Measurements from ENCODE around the gene DEF6.
A peak's percentile ranks its signal among the peaks of the same experiment; 100 is the strongest.
"Not testable (repeated sequence)": the region's sequence is repeated elsewhere in the genome, so short reads cannot be mapped to it uniquely, and the experiment has no call there.

DEF6 gene

DNA sequence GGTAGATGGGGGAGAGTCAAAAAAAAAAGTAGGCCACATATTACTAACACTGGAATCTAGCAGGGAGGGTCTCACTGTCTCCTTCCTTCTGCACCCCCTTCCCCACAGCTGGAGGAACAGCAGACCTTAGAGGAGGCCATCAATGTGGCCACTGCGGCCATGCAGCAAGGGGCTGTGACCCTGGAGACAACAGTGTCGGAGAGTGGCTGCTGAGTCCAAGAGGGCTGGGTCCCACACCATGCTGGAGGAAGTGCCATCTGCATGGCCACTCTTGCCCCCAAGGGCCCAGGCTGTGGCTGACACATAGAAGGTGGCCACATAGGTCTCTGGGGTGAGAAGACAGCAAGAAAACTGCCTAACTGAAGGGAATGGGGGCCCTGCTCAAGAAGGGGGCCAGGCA lies 2.6 kb upstream of the DEF6 start:
- Mint-ChIP-seq H3K4me3 (no peak overlapping the region), H3K36me3 (ENCODE audit: low read depth) (peaks cover 22% of the 10 kb centered on the region), H3K27ac (no peak overlapping the region), H3K9me3 (no peaks in the 10 kb centered on the region), H3K4me1 (ENCODE audit: low read depth) (peaks cover 19% of the 10 kb centered on the region), H3K27me3 (no peaks in the 10 kb centered on the region)

DNA sequence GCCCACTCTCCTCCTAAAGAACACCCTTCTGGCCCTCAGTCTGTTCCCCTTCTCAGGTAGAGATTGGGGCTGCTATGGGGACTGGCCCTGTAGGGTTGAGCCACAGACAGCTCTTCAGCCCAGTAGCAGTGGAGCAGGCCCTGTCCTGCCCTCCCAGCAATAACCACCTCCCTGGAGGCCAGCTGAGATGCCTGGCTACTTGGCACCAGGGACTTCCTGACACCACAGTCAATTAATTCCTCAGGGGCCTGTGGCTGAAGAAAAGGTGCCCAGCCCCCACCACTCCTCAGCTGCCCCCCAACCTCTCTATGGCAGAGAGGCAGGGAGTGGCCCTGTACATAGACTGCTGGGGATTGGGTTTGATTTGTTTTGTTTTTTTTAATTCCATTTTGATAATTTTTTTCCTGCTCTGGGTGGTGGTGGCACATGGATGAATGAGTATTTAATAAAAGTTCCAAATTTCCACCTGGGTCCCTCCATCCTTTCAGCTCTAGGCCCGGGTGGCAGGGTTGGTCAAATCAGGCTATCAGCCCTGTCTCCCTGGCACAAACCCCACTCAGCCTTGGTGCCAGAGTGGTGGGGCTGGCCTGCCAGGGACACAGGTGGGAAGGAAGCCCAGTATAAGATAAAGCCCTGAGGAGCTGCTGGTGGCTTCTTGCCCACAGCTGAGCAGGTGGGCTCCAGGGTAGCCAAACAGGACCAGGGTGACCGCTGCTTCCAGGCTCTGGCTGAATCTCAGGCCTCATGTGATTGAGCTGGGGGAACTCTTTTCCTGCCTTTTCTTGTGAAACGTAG lies 1.9 kb upstream of the DEF6 start:
- Mint-ChIP-seq H3K9me3 (no peaks in the 10 kb centered on the region), H3K36me3 (ENCODE audit: low read depth) (peaks cover 25% of the 10 kb centered on the region), H3K27me3 (no peaks in the 10 kb centered on the region), H3K4me3 (no peak overlapping the region), H3K4me1 (ENCODE audit: low read depth) (peaks cover 26% of the 10 kb centered on the region), H3K27ac (no peak overlapping the region)

DNA sequence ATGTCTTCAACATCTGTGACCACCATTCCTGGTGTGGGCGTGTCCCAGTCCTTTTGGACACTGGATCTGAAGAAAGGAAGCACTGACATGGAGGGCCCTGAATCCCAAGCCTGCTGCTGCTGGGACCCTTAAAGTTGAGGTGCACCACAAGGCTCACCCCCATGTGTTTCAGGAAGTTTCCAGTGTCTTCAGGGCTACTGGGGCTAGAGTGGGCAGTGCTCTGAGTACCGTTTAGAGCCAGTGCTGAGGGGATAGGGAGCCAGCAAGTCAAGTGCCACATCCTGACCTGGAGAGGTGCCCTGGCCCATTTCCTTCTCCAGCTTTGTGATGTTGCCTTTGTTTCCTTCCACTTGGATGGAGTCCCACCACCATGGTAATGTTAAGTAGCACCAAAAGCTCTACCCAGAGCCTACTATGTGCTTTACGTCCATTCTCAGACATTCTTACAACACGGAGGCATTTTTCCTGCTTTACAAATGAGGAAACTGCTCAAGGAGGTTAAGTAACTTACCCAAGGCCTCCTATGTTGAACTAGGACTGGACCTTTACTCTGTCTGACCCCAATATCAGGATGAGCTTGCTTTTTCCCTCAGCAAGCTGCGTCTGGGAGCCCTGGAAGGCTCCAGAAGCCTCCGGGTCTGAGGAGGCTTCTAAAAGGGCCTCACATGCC lies 552 bp upstream of the DEF6 start:
- H3K27me3 Mint-ChIP-seq, result no peaks in the 10 kb centered on the region
- H3K4me3 Mint-ChIP-seq, result peak overlapping the region; percentile 92
- peak overlapping the region; percentile 97 for H3K27ac Mint-ChIP-seq
- H3K36me3 Mint-ChIP-seq (ENCODE audit: low read depth), result peaks cover 31% of the 10 kb centered on the region
- no peaks in the 10 kb centered on the region for H3K9me3 Mint-ChIP-seq
- peaks cover 40% of the 10 kb centered on the region for H3K4me1 Mint-ChIP-seq (ENCODE audit: low read depth)

DNA sequence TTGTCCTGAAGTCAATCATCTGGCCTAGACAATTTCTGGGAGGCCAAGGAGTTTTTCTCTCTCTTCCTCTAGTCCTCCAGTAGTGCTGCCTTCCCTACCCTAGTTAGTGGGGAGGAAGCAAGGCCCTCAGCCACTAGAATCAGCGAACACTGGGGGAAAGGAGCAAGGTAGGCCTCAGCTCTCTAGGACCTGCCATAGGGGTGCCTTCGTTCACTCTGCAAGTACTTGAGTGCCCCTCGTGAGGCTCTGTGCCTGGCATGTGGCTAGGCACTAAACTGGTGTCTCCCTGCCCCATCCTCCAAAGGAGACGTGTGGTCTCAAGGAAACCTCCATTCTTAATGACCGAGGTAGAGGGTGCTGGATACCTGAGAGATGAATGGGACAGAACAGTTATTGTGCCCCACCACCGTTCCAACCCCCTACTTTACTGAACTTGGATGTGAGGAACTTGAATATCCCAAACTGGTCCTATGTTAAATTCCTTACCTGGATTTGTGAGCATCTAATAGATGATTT lies 1.1 kb downstream of the DEF6 start:
- Mint-ChIP-seq H3K9me3 (no peaks in the 10 kb centered on the region), H3K36me3 (ENCODE audit: low read depth) (peaks cover 42% of the 10 kb centered on the region), H3K4me1 (ENCODE audit: low read depth) (peaks cover 56% of the 10 kb centered on the region), H3K4me3 (peak overlapping the region; percentile 92), H3K27me3 (no peaks in the 10 kb centered on the region), H3K27ac (peak overlapping the region; percentile 97)

DNA sequence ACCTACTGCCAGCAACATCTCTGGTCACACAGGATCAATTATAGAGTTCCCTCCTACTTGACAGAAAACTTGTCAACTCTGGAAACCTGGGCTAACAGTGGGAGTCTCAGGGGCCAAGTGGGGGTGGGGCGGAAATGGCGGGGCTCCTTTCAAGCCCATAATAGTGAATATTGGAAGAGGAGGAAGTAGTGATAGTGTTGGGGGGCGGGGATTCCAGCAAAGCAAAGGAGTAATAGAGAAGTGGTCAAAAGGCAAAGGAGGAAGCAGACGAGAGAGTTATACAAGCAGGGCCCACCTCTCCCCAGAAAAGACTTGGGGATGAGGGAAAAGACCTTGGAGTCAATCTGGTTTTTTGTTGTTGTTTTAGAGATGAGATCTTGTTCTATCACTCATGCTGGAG lies 2.1 kb downstream of the DEF6 start:
- H3K9me3 Mint-ChIP-seq, result no peaks in the 10 kb centered on the region
- H3K27me3 Mint-ChIP-seq, result no peaks in the 10 kb centered on the region
- peak overlapping the region; percentile 97 for H3K27ac Mint-ChIP-seq
- peak overlapping the region; percentile 92 for H3K4me3 Mint-ChIP-seq
- peaks cover 66% of the 10 kb centered on the region for H3K4me1 Mint-ChIP-seq (ENCODE audit: low read depth)
- peaks cover 42% of the 10 kb centered on the region for H3K36me3 Mint-ChIP-seq (ENCODE audit: low read depth)

DNA sequence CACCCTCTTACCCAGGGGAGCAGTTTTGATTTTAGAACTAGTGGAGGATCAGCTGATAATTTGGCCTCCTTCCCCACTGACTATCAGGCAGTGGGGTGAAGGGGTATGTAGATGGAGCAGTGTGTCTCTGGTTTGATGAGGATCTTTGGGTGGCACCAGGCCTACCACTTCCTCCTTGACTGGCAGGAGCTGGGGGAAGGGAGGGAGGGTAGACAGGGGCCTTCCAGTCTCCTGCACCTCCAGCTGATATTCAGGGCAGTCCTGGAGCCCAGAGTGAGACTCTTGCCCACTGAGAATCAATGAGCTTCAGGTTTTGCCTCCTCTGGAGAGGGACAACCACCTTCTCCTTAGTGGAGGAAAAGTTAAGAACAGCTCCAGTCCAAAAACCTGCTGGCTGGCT lies 3.2 kb downstream of the DEF6 start:
- Mint-ChIP-seq H3K36me3 (ENCODE audit: low read depth) (peaks cover 39% of the 10 kb centered on the region), H3K27ac (peak overlapping the region; percentile 97), H3K9me3 (no peaks in the 10 kb centered on the region), H3K4me3 (peak overlapping the region; percentile 92), H3K27me3 (no peaks in the 10 kb centered on the region), H3K4me1 (ENCODE audit: low read depth) (peaks cover 67% of the 10 kb centered on the region)

DNA sequence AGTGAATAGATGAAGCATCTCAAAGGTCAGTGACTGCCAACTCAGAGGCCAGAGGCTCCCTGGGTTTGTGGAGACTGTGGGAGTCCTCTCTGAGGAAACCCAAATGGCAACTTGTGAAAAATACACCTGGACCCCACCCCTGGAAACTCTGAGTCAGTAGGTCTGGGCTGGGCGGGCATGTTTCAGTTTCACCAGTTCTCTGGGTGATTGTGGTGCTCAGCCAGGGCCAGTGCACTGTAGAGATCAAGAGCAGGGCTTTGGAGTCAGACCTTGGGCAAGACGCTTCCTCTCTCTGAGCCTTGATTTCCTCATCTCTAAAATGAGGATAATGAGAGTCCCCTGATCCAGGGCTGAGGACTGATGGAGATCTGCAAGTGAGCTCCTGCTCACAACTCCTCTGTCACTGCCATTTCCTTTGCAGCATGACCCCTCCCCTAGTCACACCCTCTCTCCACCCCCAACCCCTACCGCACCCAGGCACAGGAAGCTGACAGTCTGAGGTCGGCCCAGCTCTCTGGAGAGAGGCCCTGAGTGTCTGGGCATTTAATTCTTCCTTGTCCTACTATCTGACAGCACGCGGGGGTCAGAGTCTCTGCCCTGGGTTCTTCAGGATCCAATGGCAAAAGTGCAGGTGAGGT lies 5.1 kb downstream of the DEF6 start:
- H3K4me1 Mint-ChIP-seq (ENCODE audit: low read depth), result peaks cover 77% of the 10 kb centered on the region
- peaks cover 52% of the 10 kb centered on the region for H3K36me3 Mint-ChIP-seq (ENCODE audit: low read depth)

DNA sequence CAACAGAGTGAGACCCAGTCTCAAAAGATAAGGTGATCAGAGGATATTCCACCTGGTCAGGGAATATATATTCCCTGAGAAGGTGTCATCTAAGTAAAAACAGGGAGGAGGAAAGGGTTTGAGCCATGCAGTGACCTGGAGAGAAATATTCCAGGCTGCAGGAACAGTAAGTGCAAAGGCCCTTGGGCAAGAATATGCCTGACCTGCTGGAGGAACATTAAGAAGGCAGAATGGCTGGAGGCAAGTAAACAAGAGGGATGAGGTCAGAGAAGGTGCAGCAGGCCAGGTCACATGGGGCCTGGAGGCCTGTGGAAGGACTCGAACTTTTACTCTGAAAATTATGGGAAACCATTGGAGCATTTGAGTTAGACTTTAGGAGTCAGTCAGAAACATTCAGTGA lies 6.7 kb downstream of the DEF6 start:
- H3K9me3 Mint-ChIP-seq, result no peaks in the 10 kb centered on the region
- H3K4me3 Mint-ChIP-seq, result peak overlapping the region; percentile 88
- peaks cover 62% of the 10 kb centered on the region for H3K36me3 Mint-ChIP-seq (ENCODE audit: low read depth)

More for the DNA sequence above, 5.1 kb downstream of the DEF6 start:
- Mint-ChIP-seq H3K9me3 (no peaks in the 10 kb centered on the region), H3K27ac (peak overlapping the region; percentile 97), H3K4me3 (peak overlapping the region; percentile 88), H3K27me3 (no peaks in the 10 kb centered on the region)

DNA sequence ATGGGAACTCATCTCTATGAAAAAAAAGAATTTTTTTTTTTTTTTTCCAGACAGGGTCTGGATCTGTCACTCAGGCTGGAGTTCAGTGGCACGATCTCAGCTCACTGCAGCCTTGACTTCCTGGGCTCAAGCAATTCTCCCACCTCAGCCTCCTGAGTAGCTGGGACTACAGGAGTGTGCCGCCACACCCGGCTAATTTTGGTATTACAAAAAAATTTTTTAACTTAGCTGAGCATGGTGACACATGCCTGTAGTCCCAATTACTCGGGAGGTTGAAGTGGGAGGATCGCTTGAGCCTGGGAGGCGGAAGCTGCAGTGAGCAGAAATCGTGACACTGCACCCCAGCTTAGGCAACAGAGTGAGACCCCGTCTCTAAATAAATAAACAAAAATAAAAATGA lies 7.5 kb downstream of the DEF6 start:
- Mint-ChIP-seq H3K9me3 (no peaks in the 10 kb centered on the region), H3K27ac (no peak overlapping the region), H3K4me3 (no peak overlapping the region), H3K4me1 (ENCODE audit: low read depth) (peaks cover 81% of the 10 kb centered on the region), H3K27me3 (no peaks in the 10 kb centered on the region), H3K36me3 (ENCODE audit: low read depth) (peaks cover 62% of the 10 kb centered on the region)

More for the DNA sequence above, 6.7 kb downstream of the DEF6 start:
- peaks cover 81% of the 10 kb centered on the region for H3K4me1 Mint-ChIP-seq (ENCODE audit: low read depth)
- H3K27me3 Mint-ChIP-seq, result no peaks in the 10 kb centered on the region
- peak overlapping the region; percentile 97 for H3K27ac Mint-ChIP-seq

DNA sequence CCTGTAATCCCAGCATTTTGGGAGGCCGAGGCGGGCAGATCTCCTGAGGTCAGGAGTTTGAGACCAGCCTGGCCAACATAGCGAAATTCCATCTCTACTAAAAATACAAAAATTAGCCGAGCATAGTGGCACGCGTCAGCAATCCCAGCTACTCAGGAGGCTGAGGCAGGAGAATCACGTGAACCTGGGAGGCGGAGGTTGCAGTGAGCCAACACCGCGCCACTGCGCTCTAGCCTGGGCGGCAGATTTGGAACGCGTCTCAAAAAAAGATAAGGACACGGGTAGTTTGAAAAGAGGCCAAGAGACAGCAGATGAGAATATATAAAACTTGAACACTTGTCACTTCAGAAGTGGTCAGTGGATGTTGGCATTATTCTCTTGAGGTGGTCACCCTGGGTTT lies 9.5 kb downstream of the DEF6 start:
- H3K9me3 Mint-ChIP-seq, H3K27me3 Mint-ChIP-seq, H3K4me3 Mint-ChIP-seq: not testable (repeated sequence)
- Mint-ChIP-seq H3K27ac (peak overlapping the region; percentile 1), H3K36me3 (ENCODE audit: low read depth) (peaks cover 70% of the 10 kb centered on the region), H3K4me1 (ENCODE audit: low read depth) (peaks cover 81% of the 10 kb centered on the region)

DNA sequence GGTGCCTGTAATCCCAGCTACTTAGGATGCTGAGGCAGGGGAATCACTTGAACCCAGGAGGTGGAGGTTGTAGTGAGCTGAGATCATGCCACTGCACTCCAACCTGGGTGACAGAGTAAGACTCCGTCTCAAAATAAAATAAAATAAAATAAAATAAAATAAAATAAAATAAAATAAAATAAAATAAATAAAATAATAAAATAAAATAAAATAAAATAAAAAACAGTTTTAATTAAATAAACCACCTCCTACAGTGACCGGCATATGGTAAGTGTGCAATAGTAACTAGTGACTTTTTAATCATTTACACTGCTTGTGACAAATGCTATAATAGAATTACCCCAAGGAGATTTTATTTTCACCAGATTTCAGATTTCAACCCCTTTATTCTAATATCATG lies 10.9 kb downstream of the DEF6 start:
- not testable (repeated sequence) for H3K9me3 Mint-ChIP-seq, H3K27me3 Mint-ChIP-seq, H3K4me3 Mint-ChIP-seq
- Mint-ChIP-seq H3K27ac (peak overlapping the region; percentile 46), H3K36me3 (ENCODE audit: low read depth) (peaks cover 74% of the 10 kb centered on the region), H3K4me1 (ENCODE audit: low read depth) (peaks cover 81% of the 10 kb centered on the region)

DNA sequence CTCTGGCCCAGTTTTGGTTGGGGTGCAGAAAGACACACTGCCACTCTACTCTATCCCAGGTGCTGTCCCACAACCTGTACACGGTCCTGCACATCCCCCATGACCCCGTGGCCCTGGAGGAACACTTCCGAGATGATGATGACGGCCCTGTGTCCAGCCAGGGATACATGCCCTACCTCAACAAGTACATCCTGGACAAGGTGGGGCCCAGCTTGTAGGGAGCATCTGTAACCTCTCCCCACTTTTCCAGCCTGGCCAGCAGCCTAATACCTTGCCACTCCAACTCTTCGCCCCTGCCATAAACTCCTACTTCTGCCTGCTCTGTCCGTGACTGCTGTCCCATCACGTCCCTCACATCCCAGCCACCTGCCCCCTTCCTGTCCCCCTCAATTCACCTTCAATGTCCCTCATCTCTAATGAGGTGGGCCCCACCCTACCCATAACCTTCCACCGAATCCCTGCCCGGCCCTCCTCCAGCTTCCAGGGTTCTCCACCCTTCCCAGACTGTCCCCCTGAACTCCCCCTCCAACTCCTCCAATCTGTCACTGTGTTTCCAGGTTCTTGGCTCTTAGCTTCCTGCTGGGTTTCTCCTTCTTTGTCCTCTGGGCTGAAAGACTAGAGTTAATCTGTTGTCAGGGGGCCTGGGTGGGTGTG lies 12.1 kb downstream of the DEF6 start:
- Mint-ChIP-seq H3K4me1 (ENCODE audit: low read depth) (peaks cover 81% of the 10 kb centered on the region), H3K9me3 (no peaks in the 10 kb centered on the region), H3K4me3 (peak overlapping the region; percentile 55), H3K27me3 (no peaks in the 10 kb centered on the region), H3K36me3 (ENCODE audit: low read depth) (peaks cover 77% of the 10 kb centered on the region), H3K27ac (peak overlapping the region; percentile 92)

DNA sequence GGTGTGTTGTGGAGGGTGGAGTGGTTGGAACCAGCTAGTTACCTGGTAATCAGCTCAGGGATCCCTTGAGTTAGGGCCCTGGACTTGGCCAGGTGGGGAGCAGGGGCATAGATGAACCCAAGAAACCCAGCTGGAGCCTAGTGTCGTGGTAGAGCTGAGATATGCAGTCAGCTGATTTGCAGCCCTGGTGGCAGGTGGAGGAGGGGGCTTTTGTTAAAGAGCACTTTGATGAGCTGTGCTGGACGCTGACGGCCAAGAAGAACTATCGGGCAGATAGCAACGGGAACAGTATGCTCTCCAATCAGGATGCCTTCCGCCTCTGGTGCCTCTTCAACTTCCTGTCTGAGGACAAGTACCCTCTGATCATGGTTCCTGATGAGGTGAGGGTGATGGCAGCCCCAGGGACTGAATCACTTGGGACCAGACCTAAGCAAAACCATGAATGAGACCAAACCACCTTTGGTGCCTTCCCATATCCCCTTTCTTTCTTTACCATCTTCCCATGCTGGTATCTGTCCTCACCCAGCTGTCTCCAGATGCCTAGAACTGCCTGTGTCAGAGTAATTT lies 12.7 kb downstream of the DEF6 start:
- Mint-ChIP-seq H3K27me3 (no peaks in the 10 kb centered on the region), H3K36me3 (ENCODE audit: low read depth) (peaks cover 82% of the 10 kb centered on the region), H3K4me3 (peak overlapping the region; percentile 55), H3K9me3 (no peaks in the 10 kb centered on the region), H3K27ac (peak overlapping the region; percentile 92), H3K4me1 (ENCODE audit: low read depth) (peaks cover 87% of the 10 kb centered on the region)

DNA sequence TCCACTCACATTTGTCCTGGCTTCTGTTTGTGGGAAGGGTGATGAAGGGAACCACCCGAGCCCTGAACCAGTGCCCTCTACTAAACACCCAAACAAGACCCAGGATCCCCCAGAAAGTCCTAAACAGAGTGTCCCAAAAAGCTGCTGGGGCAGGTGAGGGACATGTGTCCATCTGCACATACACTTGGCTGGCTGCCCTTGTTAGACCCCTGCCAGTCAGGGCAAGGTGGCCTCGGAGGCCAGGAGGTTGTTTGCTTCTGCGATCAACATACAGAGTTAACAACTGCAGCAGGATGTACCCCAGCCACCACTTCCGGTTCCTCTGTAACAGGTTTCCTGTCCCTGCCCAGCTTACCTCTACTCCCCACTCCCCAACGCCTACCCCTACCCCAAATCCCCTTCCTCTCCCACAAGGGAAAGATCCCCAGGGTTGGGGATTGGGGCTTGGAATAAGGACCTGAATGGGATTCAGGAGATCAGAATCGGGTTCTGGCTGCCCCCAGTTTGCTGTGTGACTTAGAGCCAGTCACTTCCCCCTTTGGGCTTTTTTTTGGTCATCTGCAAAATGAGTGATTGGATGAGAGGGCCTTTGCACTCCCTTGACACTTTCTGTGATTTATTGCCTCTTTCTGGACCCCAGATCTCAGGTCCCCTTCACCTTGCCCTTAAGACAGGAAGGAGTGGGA lies 13.9 kb downstream of the DEF6 start:
- Mint-ChIP-seq H3K4me1 (ENCODE audit: low read depth) (peaks cover 91% of the 10 kb centered on the region), H3K4me3 (peak overlapping the region; percentile 55), H3K27ac (peak overlapping the region; percentile 92), H3K9me3 (no peaks in the 10 kb centered on the region), H3K27me3 (no peaks in the 10 kb centered on the region), H3K36me3 (ENCODE audit: low read depth) (peaks cover 88% of the 10 kb centered on the region)

All from stimulated activated naive CD8-positive, alpha-beta T cell treated with anti-CD3 and anti-CD28 coated beads, Interleukin-15, Interleukin-2, amounts not matched to agents 100 ng/mL and 50 ng/mL, for 24 hours (primary cell).